WI38 (cell line): ENCODE measurements around the gene MOSPD3.

Experiments
- H3K4me3 ChIP-seq: 2 replicates; pipeline ENCODE4 v1.5.1; 2011; ENCODE audit warnings: low read depth, mild to moderate bottlenecking, control low read depth, low read length
- CTCF ChIP-seq: IDR thresholded peaks from 2 replicates; pipeline ENCODE4 v1.5.1; 2012; ENCODE audit warnings: low read depth, mild to moderate bottlenecking, control low read depth, low read length

MOSPD3 gene

GRCh38 chr7:100572949-100573675 is 39.2 kb upstream of the MOSPD3 start:
- TF ChIP-seq CTCF, result no peak
- H3K4me3 ChIP-seq, result no peak overlapping the region

GRCh38 chr7:100573691-100574361 is 38.5 kb upstream of the MOSPD3 start, which contains the start of gene SAP25:
Gene SAP25, minus strand, starts transcription at chr7:100573900. Its CDS starts 158 bp downstream, at chr7:100573742.
- TF ChIP-seq CTCF, result no peak
- H3K4me3 ChIP-seq, result no peak within 1 kb of the TSS

GRCh38 chr7:100574362-100575205 is 37.8 kb upstream of the MOSPD3 start:
- no peak overlapping the region for H3K4me3 ChIP-seq
- TF ChIP-seq CTCF, result no peak

DNA sequence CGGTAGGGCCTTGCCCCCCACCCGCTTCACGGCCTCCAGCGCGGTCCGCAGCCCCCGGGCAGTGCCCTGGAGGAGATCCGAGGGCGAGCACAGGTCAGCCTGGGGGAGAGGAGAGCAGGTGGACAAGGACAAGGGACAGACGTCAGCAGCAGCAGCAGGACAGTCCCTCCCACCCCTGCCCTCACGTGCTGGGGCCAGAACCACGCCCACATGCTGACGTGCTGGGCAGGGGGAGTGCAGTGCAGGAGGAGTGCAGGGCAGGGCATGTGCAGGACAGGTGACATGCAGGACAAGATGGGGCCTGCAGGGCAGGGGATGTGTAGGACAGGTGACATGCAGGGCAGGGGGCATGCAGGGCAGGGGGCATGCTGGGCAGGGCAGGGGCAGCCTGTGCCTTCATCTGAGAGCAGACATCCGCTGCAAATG is 37.1 kb upstream of the MOSPD3 start:
- no peak for TF ChIP-seq CTCF
- no peak overlapping the region for H3K4me3 ChIP-seq

DNA sequence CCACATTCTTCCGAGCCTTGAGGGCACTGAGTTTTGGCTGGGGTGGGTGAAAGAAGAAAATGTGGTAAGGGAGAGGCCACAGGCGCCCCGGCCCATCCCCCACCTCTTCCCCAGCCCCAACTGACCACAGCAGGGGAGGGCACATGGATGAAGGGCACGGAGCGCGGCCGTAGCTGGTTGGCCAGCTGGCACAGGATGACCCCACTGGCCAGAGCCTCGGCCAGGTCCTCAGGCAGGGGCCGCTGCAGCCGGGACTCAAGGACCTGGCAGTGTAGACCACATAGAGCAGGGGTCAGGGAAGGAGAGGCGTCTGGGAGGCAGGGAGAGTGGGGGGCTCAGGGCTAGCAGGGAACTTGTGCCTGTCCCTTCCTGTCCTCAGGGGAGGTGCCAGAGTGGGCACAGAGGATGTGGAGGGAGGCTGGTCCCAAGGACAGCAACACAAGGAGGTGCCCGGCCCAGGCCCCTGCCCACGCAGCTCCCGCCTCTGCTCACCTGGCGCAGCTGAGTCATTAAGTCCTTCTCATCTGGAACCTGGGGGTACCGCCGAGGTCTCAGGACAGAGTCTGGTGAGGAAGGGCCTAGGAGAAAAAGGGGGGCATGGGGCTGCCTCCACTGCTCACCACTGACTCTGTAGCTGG is 36.5 kb upstream of the MOSPD3 start:
- H3K4me3 ChIP-seq, result no peak overlapping the region
- TF ChIP-seq CTCF, result no peak

GRCh38 chr7:100576384-100576993 is 35.9 kb upstream of the MOSPD3 start:
- no peak overlapping the region for H3K4me3 ChIP-seq
- no peak for TF ChIP-seq CTCF
